ENCODE data around the gene FDX2. TPM values are rescaled to one million over a fixed set of nuclear protein-coding genes. Genes with fewer than 3 reads are reported as not detected.

Gene FDX2
- total and polyA plus RNA-seq, 2 of the 8 experiments (the other 6 are each of a cell fraction or from before 2014, with no cell fraction given): 27.0 to 64.4 TPM

DNA sequence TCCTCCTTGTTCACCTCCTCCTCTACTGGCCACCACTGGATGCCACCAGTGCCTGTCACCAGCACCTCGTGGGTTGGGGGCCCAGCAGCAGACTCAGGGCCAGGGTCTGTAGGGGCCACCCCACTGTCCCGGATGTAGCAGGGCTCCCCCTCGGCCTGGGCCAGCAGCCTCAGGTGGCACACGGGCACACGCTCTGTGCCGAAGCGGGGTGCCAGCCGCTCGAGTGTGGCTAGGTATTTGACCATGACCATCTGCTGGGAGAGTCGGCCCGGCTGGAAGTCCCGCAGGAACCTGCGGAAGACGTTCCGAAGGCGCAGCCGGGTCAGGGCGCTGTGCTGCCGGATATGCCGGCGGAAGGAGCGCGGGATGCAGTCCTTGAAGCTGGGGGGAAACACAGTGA lies 49.7 kb upstream of the FDX2 start (continued):
- TF ChIP-seq, protein P1, sequence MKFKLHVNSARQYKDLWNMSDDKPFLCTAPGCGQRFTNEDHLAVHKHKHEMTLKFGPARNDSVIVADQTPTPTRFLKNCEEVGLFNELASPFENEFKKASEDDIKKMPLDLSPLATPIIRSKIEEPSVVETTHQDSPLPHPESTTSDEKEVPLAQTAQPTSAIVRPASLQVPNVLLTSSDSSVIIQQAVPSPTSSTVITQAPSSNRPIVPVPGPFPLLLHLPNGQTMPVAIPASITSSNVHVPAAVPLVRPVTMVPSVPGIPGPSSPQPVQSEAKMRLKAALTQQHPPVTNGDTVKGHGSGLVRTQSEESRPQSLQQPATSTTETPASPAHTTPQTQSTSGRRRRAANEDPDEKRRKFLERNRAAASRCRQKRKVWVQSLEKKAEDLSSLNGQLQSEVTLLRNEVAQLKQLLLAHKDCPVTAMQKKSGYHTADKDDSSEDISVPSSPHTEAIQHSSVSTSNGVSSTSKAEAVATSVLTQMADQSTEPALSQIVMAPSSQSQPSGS (IDR thresholded peaks at IDR 0.05; ENCODE audit: low read length): no peak
